Progenitor cell of endocrine pancreas (in vitro differentiated cells): ENCODE data around the gene MPP1. TPM values are rescaled to one million over a fixed set of nuclear protein-coding genes. Genes with fewer than 3 reads are reported as not detected.

ENCODE experiments used
- DNase-seq: peaks from one replicate; pipeline ENCODE4 v3.0.0; 2021; ENCODE audit warnings: low spot score; ENCODE audit not compliant: unreplicated experiment
- H3K27ac Mint-ChIP-seq: 2 replicates; pipeline ENCODE4 v1.8.0; 2021; ENCODE audit warnings: mild to moderate bottlenecking, moderate library complexity, mixed read lengths
- H3K27me3 Mint-ChIP-seq: 2 replicates; pipeline ENCODE4 v1.8.0; 2021; ENCODE audit warnings: mixed read lengths
- H3K36me3 Mint-ChIP-seq: 2 replicates; pipeline ENCODE4 v1.8.0; 2022; ENCODE audit warnings: mixed read lengths; ENCODE audit not compliant: insufficient read depth
- H3K4me1 Mint-ChIP-seq: 2 replicates; pipeline ENCODE4 v1.8.0; 2021; ENCODE audit warnings: low read depth, mixed read lengths
- H3K4me3 Mint-ChIP-seq: 2 replicates; pipeline ENCODE4 v1.8.0; 2021; ENCODE audit warnings: low read depth, mild to moderate bottlenecking, moderate library complexity, mixed read lengths
- H3K9me3 Mint-ChIP-seq: 2 replicates; pipeline ENCODE4 v1.8.0; 2021; ENCODE audit warnings: low read depth, mixed read lengths
- CTCF ChIP-seq: fragments of 200-600 bp; sonication (generic); IDR thresholded peaks from one replicate; pipeline ENCODE4 v1.5.0; 2021; ENCODE audit warnings: antibody characterized with exemption, mild to moderate bottlenecking; ENCODE audit not compliant: unreplicated experiment
- total RNA-seq: library from RNA; stranded (reverse); gene quantifications from 2 replicates; pipeline ENCODE4 v1.2.1, GENCODE V29; 2021

MPP1 gene
- total RNA-seq, 1 donor from 2014 or later: 4.9 TPM

- no peak overlapping the region for H3K4me3 Mint-ChIP-seq
- H3K4me1 Mint-ChIP-seq: no peaks in the 10 kb centered on the region
- no peak for DNase-seq
- peaks cover 3% of the 10 kb centered on the region for H3K27me3 Mint-ChIP-seq
- H3K36me3 Mint-ChIP-seq: no peaks in the 10 kb centered on the region
- no peak overlapping the region for H3K27ac Mint-ChIP-seq
- no peak for TF ChIP-seq CTCF
- peaks cover 25% of the 10 kb centered on the region for H3K9me3 Mint-ChIP-seq
Observed at GRCh38 chrX:154791939-154792338, 13.3 kb downstream of the MPP1 start.

- no peaks in the 10 kb centered on the region for H3K36me3 Mint-ChIP-seq
- H3K27me3 Mint-ChIP-seq: peaks cover under 1% of the 10 kb centered on the region
- TF ChIP-seq CTCF: no peak
- no peaks in the 10 kb centered on the region for H3K4me1 Mint-ChIP-seq
- peaks cover 24% of the 10 kb centered on the region for H3K9me3 Mint-ChIP-seq
- H3K4me3 Mint-ChIP-seq: no peak overlapping the region
- DNase-seq: no peak
- no peak overlapping the region for H3K27ac Mint-ChIP-seq
Observed at GRCh38 chrX:154791467-154791866, 13.8 kb downstream of the MPP1 start.

GRCh38 chrX:154785716-154786115 lies 19.6 kb downstream of the MPP1 start:
- H3K4me1 Mint-ChIP-seq: no peaks in the 10 kb centered on the region
- no peak for DNase-seq
- TF ChIP-seq CTCF: no peak
- no peaks in the 10 kb centered on the region for H3K27me3 Mint-ChIP-seq
- peaks cover 23% of the 10 kb centered on the region for H3K9me3 Mint-ChIP-seq
- H3K36me3 Mint-ChIP-seq: peaks cover 2% of the 10 kb centered on the region
- no peak overlapping the region for H3K27ac Mint-ChIP-seq
- no peak overlapping the region for H3K4me3 Mint-ChIP-seq

- no peak for DNase-seq
- no peaks in the 10 kb centered on the region for H3K27me3 Mint-ChIP-seq
- peaks cover 2% of the 10 kb centered on the region for H3K36me3 Mint-ChIP-seq
- peaks cover 20% of the 10 kb centered on the region for H3K9me3 Mint-ChIP-seq
- H3K4me3 Mint-ChIP-seq: no peak overlapping the region
- no peak overlapping the region for H3K27ac Mint-ChIP-seq
- H3K4me1 Mint-ChIP-seq: no peaks in the 10 kb centered on the region
- no peak for TF ChIP-seq CTCF
Observed at GRCh38 chrX:154784149-154784995, 20.9 kb downstream of the MPP1 start.

- H3K27me3 Mint-ChIP-seq: no peaks in the 10 kb centered on the region
- H3K4me3 Mint-ChIP-seq: no peak overlapping the region
- no peak for DNase-seq
- H3K9me3 Mint-ChIP-seq: peaks cover 18% of the 10 kb centered on the region
- TF ChIP-seq CTCF: no peak
- no peaks in the 10 kb centered on the region for H3K4me1 Mint-ChIP-seq
- no peak overlapping the region for H3K27ac Mint-ChIP-seq
- H3K36me3 Mint-ChIP-seq: peaks cover 11% of the 10 kb centered on the region
Observed at GRCh38 chrX:154780968-154781367, 24.3 kb downstream of the MPP1 start.
